Astrocyte of the cerebellum (primary cell): ENCODE data around the gene KCNJ9.

Source experiments
- DNase-seq: peaks from one replicate; pipeline ENCODE4 v3.0.0-alpha.2; 2011; ENCODE audit warnings: low read depth
- H3K4me3 ChIP-seq: 2 replicates; pipeline ENCODE4 v1.5.1; 2011; ENCODE audit warnings: mild to moderate bottlenecking, low read depth, low read length, moderate library complexity
- in situ Hi-C: cut with HindIII; loops from 2 replicates; pipeline ENCODE4 v1.10.0; 2017; ENCODE audit warnings: low sequenced_read_pairs
- TF ChIP-seq, protein P1 (sequence below): IDR thresholded peaks from 2 replicates; pipeline ENCODE4 v1.5.1; 2012; ENCODE audit warnings: low read length, low read depth, moderate library complexity, mild to moderate bottlenecking; ENCODE audit errors: missing control alignments

The KCNJ9 gene

DNA sequence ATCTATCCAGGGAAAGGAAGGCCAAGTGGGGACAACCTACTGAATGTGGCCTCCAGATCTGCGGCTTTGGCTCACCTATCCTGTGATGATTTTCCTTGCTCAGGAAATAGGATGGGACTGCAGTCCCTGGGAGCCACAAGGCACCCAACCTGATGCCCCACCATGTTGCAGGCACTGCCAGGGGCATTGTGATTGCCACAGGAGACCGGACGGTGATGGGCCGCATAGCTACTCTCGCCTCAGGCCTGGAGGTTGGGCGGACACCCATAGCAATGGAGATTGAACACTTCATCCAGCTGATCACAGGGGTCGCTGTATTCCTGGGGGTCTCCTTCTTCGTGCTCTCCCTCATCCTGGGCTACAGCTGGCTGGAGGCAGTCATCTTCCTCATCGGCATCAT, 46.0 kb downstream of the KCNJ9 start:
- in situ Hi-C loops = no loop called here
- TF ChIP-seq, protein P1, sequence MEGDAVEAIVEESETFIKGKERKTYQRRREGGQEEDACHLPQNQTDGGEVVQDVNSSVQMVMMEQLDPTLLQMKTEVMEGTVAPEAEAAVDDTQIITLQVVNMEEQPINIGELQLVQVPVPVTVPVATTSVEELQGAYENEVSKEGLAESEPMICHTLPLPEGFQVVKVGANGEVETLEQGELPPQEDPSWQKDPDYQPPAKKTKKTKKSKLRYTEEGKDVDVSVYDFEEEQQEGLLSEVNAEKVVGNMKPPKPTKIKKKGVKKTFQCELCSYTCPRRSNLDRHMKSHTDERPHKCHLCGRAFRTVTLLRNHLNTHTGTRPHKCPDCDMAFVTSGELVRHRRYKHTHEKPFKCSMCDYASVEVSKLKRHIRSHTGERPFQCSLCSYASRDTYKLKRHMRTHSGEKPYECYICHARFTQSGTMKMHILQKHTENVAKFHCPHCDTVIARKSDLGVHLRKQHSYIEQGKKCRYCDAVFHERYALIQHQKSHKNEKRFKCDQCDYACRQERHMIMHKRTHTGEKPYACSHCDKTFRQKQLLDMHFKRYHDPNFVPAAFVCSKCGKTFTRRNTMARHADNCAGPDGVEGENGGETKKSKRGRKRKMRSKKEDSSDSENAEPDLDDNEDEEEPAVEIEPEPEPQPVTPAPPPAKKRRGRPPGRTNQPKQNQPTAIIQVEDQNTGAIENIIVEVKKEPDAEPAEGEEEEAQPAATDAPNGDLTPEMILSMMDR = no peak
- H3K4me3 ChIP-seq = no peak overlapping the region
- no peak for DNase-seq

DNA sequence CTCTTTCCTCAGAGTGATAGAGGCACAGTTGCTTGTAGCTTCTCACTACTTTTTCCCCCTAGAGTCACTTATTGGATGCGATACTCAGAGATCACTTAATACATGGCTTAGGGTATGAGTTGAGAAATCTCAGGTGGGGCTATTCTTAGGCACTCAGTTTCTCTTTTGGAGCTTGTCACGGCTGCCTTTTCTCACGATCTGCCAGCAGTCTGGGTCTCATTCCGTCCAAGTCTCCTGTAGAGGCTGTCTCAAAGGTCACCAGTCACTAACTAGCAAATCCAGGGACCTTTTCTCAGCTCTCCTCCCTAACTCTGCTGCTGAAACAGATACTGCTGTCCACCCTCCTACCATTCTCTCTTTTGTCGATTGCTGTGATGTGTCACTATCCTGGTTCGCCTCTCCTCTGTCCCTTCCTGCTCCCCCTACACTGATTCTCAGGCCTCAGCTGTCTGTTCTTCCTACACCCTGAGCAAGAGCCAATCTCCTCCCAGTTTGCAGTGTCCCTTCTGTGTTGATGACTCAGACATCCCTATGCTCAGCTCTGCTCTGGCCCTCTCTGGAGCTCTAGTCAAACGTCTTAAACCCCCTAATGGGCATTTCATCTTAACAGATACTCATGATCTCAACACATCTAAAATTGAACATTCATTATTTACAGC, 46.7 kb downstream of the KCNJ9 start:
- no peak for DNase-seq
- TF ChIP-seq, protein P1 = no peak
- in situ Hi-C loops = no loop called here
- H3K4me3 ChIP-seq = no peak overlapping the region

DNA sequence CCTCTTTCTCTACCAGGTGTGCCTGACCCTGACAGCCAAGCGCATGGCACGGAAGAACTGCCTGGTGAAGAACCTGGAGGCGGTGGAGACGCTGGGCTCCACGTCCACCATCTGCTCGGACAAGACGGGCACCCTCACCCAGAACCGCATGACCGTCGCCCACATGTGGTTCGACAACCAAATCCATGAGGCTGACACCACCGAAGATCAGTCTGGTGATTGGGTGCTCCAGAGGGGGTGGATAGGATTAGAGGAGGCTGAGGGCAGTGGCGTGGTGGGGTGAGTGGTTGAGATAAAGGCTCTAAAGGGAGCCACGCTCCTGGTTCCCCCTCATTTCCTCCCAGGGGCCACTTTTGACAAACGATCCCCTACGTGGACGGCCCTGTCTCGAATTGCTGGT, 47.3 kb downstream of the KCNJ9 start:
- DNase-seq = no peak
- H3K4me3 ChIP-seq = no peak overlapping the region
- in situ Hi-C loops = no loop called here
- TF ChIP-seq, protein P1 = no peak

DNA sequence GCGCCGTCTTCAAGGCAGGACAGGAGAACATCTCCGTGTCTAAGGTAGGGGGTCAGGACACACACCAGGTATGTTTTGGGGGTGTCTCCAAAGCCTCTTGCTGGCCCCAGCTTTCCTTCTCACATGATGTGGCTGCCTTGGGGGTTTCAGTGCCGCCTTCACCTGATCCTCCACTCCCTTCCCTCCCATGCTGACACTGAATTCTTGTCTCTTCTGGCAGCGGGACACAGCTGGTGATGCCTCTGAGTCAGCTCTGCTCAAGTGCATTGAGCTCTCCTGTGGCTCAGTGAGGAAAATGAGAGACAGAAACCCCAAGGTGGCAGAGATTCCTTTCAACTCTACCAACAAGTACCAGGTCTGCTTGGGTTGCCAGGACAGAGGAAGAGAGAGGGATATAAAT, 47.7 kb downstream of the KCNJ9 start:
- no peak for DNase-seq
- TF ChIP-seq, protein P1 = no peak
- H3K4me3 ChIP-seq = no peak overlapping the region
- in situ Hi-C loops = no loop called here

DNA sequence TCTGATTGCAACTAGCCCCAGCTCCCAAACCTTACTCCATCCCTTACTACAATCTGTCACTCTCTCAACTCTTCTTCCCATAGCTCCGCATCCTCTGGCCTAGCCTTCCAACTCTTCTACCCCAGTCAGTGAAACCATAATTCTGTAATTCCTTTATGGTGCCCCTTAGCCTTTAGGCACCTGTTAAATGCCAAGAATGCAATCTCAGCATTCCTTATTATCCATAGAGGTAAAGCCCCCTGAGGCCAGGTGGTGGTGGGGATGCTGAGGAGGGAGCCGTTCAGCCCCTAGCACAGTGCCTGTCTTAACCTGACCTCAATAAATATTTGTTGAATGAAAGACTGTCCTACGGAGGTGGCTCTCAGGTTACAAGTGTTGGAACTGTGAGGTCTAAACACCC, 48.2 kb downstream of the KCNJ9 start:
- H3K4me3 ChIP-seq = no peak overlapping the region
- TF ChIP-seq, protein P1 = no peak
- no peak for DNase-seq
- in situ Hi-C loops = no loop called here

DNA sequence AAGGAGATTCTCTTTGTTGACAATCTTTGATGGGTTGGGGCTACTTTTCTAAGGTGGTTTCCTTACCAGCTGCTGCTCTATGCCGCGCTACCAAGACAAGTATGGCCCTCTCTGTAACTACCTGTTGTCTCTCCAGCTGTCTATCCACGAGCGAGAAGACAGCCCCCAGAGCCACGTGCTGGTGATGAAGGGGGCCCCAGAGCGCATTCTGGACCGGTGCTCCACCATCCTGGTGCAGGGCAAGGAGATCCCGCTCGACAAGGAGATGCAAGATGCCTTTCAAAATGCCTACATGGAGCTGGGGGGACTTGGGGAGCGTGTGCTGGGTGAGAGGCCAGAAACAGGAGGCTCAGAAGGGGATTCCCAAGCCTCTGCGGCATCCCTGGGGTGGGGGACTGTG, 48.6 kb downstream of the KCNJ9 start:
- in situ Hi-C loops = no loop called here
- DNase-seq = no peak
- TF ChIP-seq, protein P1 = no peak
- no peak overlapping the region for H3K4me3 ChIP-seq
